Activated naive CD4-positive, alpha-beta T cell treated with anti-CD3 and anti-CD28 coated beads, Interleukin-2, amount 50 U/mL, for 72 hours (primary cell): ENCODE results near the gene NKIRAS2. TPM values are rescaled to one million over a fixed set of nuclear protein-coding genes. Genes with fewer than 3 reads are reported as not detected.

Source experiments
- ATAC-seq, 2 donors: fragments of 150-1000 bp; cut with Tn5 transposase; 2 replicates each; pipeline ENCODE4 v1.10.0; 2021; ENCODE audit warnings: mild to moderate bottlenecking in 2 of 2, moderate library complexity in 2 of 2
- DNase-seq, 2 donors: peaks; one replicate each; pipeline ENCODE4 v3.0.0; 2021 to 2022; ENCODE audit warnings: low spot score in 2 of 2
- H3K27ac Mint-ChIP-seq, 2 donors: one replicate each; pipeline ENCODE4 v1.8.0; 2022; ENCODE audit warnings: mild to moderate bottlenecking in 2 of 2, mixed read lengths in 2 of 2
- H3K36me3 Mint-ChIP-seq, 2 donors: one replicate each; pipeline ENCODE4 v1.8.0; 2022; ENCODE audit warnings: mixed read lengths in 2 of 2
- H3K9me3 Mint-ChIP-seq, 2 donors: one replicate each; pipeline ENCODE4 v1.8.0; 2022; ENCODE audit warnings: mixed read lengths in 2 of 2
- total RNA-seq, 2 donors: library from RNA; stranded (reverse); gene quantifications; one replicate each; pipeline ENCODE4 v1.2.3, GENCODE V29; 2022

Gene NKIRAS2
- total RNA-seq, 2 donors from 2014 or later: 16.7 to 17.5 TPM

GRCh38 chr17:42056635-42057034 is 36.7 kb downstream of the NKIRAS2 start:
- ATAC-seq (no peak), DNase-seq (no peak)
- no peak overlapping the region for H3K27ac Mint-ChIP-seq
- no peaks in the 10 kb centered on the region for H3K9me3 Mint-ChIP-seq
- H3K36me3 Mint-ChIP-seq: no peaks in the 10 kb centered on the region

GRCh38 chr17:42058063-42058462 is 38.2 kb downstream of the NKIRAS2 start:
- Mint-ChIP-seq H3K9me3 (no peaks in the 10 kb centered on the region), H3K36me3 (no peaks in the 10 kb centered on the region), H3K27ac (no peak overlapping the region)
- ATAC-seq: no peak
- no peak for DNase-seq

GRCh38 chr17:42059815-42060214 is 39.9 kb downstream of the NKIRAS2 start:
- DNase-seq (no peak), ATAC-seq (no peak)
- H3K36me3 Mint-ChIP-seq: no peaks in the 10 kb centered on the region
- no peak overlapping the region for H3K27ac Mint-ChIP-seq
- H3K9me3 Mint-ChIP-seq: no peaks in the 10 kb centered on the region

- ATAC-seq: no peak
- H3K27ac Mint-ChIP-seq: no peak overlapping the region
Observed at GRCh38 chr17:42060231-42060630, 40.3 kb downstream of the NKIRAS2 start.

GRCh38 chr17:42061646-42062487 is 42.0 kb downstream of the NKIRAS2 start:
- no peaks in the 10 kb centered on the region for H3K36me3 Mint-ChIP-seq
- DNase-seq: no peak
- H3K9me3 Mint-ChIP-seq: no peaks in the 10 kb centered on the region
- ATAC-seq: no peak
- H3K27ac Mint-ChIP-seq: no peak overlapping the region

More at GRCh38 chr17:42060231-42060630, 40.3 kb downstream of the NKIRAS2 start:
- DNase-seq: no peak
- H3K9me3 Mint-ChIP-seq: no peaks in the 10 kb centered on the region
- no peaks in the 10 kb centered on the region for H3K36me3 Mint-ChIP-seq

- ATAC-seq (no peak), DNase-seq (no peak)
- Mint-ChIP-seq H3K9me3 (no peaks in the 10 kb centered on the region), H3K36me3 (no peaks in the 10 kb centered on the region), H3K27ac (peak overlapping the region in 1 of 2 donors; percentile 85)
Observed at GRCh38 chr17:42062681-42063080, 42.8 kb downstream of the NKIRAS2 start.

GRCh38 chr17:42065201-42065600 is 45.3 kb downstream of the NKIRAS2 start:
- Mint-ChIP-seq H3K9me3 (no peaks in the 10 kb centered on the region), H3K27ac (peak overlapping the region in 1 of 2 donors; percentile 85), H3K36me3 (no peaks in the 10 kb centered on the region)
- no peak for DNase-seq
- ATAC-seq: no peak

GRCh38 chr17:42067371-42068091 is 47.6 kb downstream of the NKIRAS2 start:
- ATAC-seq (peak; percentile 41 to 64), DNase-seq (peak; percentile 62 to 81)
- Mint-ChIP-seq H3K36me3 (no peaks in the 10 kb centered on the region), H3K9me3 (no peaks in the 10 kb centered on the region), H3K27ac (no peak overlapping the region)

GRCh38 chr17:42068979-42069378 is 49.1 kb downstream of the NKIRAS2 start:
- Mint-ChIP-seq H3K36me3 (no peaks in the 10 kb centered on the region), H3K9me3 (no peaks in the 10 kb centered on the region), H3K27ac (no peak overlapping the region)
- ATAC-seq (no peak), DNase-seq (no peak)

GRCh38 chr17:42071810-42072209 is 51.9 kb downstream of the NKIRAS2 start:
- Mint-ChIP-seq H3K9me3 (no peaks in the 10 kb centered on the region), H3K36me3 (no peaks in the 10 kb centered on the region), H3K27ac (no peak overlapping the region)
- ATAC-seq (no peak), DNase-seq (no peak)

- ATAC-seq (peak; percentile 25 to 29), DNase-seq (no peak)
Observed at GRCh38 chr17:42072323-42073187, 52.7 kb downstream of the NKIRAS2 start.

More at GRCh38 chr17:42072323-42073187, 52.7 kb downstream of the NKIRAS2 start:
- Mint-ChIP-seq H3K27ac (no peak overlapping the region), H3K9me3 (no peaks in the 10 kb centered on the region), H3K36me3 (no peaks in the 10 kb centered on the region)

Other genes starting within 250 kb of the NKIRAS2 start
- gene JUP, start 233.4 kb upstream of the NKIRAS2 start, total RNA-seq: under 1 TPM; 0.39 to 0.72 TPM
- gene P3H4, start 208.1 kb upstream of the NKIRAS2 start, total RNA-seq: 1 to 10 TPM; 1.1 to 1.8 TPM
- under 1 TPM in 1 of 2 donors, not detected in 1; 0.47 TPM for gene FKBP10, start 207.1 kb upstream of the NKIRAS2 start, total RNA-seq
- 10 to 100 TPM; 52.4 to 62.1 TPM for gene NT5C3B, start 183.9 kb upstream of the NKIRAS2 start, total RNA-seq
- under 1 TPM; 0.12 to 0.14 TPM for gene KLHL10, start 182.3 kb upstream of the NKIRAS2 start, total RNA-seq
- 10 to 100 TPM; 14.1 to 29.3 TPM for gene KLHL11, start 154.7 kb upstream of the NKIRAS2 start, total RNA-seq
- 100 to 1,000 TPM; 140 to 187 TPM for gene ACLY, start 101.1 kb upstream of the NKIRAS2 start, total RNA-seq
- gene ODAD4, start 89.5 kb upstream of the NKIRAS2 start, total RNA-seq: 1 to 10 TPM; 1.2 to 2.0 TPM
- 10 to 100 TPM; 63.1 to 85.3 TPM for gene CNP, start 53.3 kb upstream of the NKIRAS2 start, total RNA-seq
- 100 to 1,000 TPM; 109 to 122 TPM for gene DNAJC7, start 2.7 kb upstream of the NKIRAS2 start, total RNA-seq
- under 1 TPM; 0.16 to 0.37 TPM for gene C17orf113, start 30.5 kb downstream of the NKIRAS2 start, total RNA-seq
- gene ZNF385C, start 78.4 kb downstream of the NKIRAS2 start, total RNA-seq: under 1 TPM in 1 of 2 donors, not detected in 1; 0.82 TPM
- 10 to 100 TPM; 39.6 to 40.2 TPM for gene DHX58, start 92.6 kb downstream of the NKIRAS2 start, total RNA-seq
- 10 to 100 TPM; 47.4 to 69.6 TPM for gene KAT2A, start 101.3 kb downstream of the NKIRAS2 start, total RNA-seq
- under 1 TPM in 1 of 2 donors, not detected in 1; 0.23 TPM for gene HSPB9, start 102.7 kb downstream of the NKIRAS2 start, total RNA-seq
- 10 to 100 TPM; 44.5 to 45.7 TPM for gene RAB5C, start 134.9 kb downstream of the NKIRAS2 start, total RNA-seq
- gene KCNH4, start 161.1 kb downstream of the NKIRAS2 start, total RNA-seq: under 1 TPM; 0.23 to 0.54 TPM
- not detected for gene HCRT, start 165.4 kb downstream of the NKIRAS2 start, total RNA-seq
- 10 to 100 TPM; 10.5 to 25.3 TPM for gene GHDC, start 174.4 kb downstream of the NKIRAS2 start, total RNA-seq